HEK293 (cell line): ENCODE results near the gene GPR35.
A peak's percentile ranks its signal among the peaks of the same experiment; 100 is the strongest.

ENCODE experiments used
- CTCF ChIP-seq: fragments of 450-650 bp; formaldehyde crosslinking; IDR thresholded peaks from 2 replicates; pipeline ENCODE4 v1.5.1; 2016; ENCODE audit warnings: missing biosample characterization, missing genetic modification characterization
- ELK4 ChIP-seq: IDR thresholded peaks from 2 replicates; pipeline ENCODE4 v1.6.1; 2011; ENCODE audit warnings: mild to moderate bottlenecking, low read depth, low read length, borderline replicate concordance
- GLI2 ChIP-seq: fragments of 450-650 bp; formaldehyde crosslinking; IDR thresholded peaks from 2 replicates; pipeline ENCODE4; 2017; ENCODE audit warnings: missing biosample characterization, missing genetic modification characterization, low read depth, borderline replicate concordance
- GLIS1 ChIP-seq: fragments of 450-650 bp; formaldehyde crosslinking; IDR thresholded peaks from 2 replicates; pipeline ENCODE4 v1.5.1; 2016; ENCODE audit warnings: missing biosample characterization, missing genetic modification characterization
- PRDM10 ChIP-seq: fragments of 450-650 bp; formaldehyde crosslinking; IDR thresholded peaks from 2 replicates; pipeline ENCODE4 v1.5.1; 2016; ENCODE audit warnings: missing biosample characterization, missing genetic modification characterization
- SALL2 ChIP-seq: fragments of 450-650 bp; formaldehyde crosslinking; IDR thresholded peaks from 2 replicates; pipeline ENCODE4 v1.5.0; 2017; ENCODE audit warnings: missing biosample characterization, mild to moderate bottlenecking, missing genetic modification characterization, borderline replicate concordance
- ZBTB10 ChIP-seq: fragments of 450-650 bp; formaldehyde crosslinking; IDR thresholded peaks from 2 replicates; pipeline ENCODE4 v1.5.1; 2016; ENCODE audit warnings: missing biosample characterization, missing genetic modification characterization
- ZBTB20 ChIP-seq: fragments of 450-650 bp; formaldehyde crosslinking; IDR thresholded peaks from 2 replicates; pipeline ENCODE4 v1.5.1; 2016; ENCODE audit warnings: missing biosample characterization, missing genetic modification characterization
- ZBTB7A ChIP-seq: fragments of 450-650 bp; formaldehyde crosslinking; IDR thresholded peaks from 2 replicates; pipeline ENCODE4 v1.5.1; 2016; ENCODE audit warnings: low read depth, missing biosample characterization, missing genetic modification characterization
- ZNF530 ChIP-seq: fragments of 450-650 bp; formaldehyde crosslinking; IDR thresholded peaks from 2 replicates; pipeline ENCODE4 v1.5.1; 2016; ENCODE audit warnings: low read depth, missing biosample characterization, missing genetic modification characterization
- ZNF560 ChIP-seq: fragments of 450-650 bp; formaldehyde crosslinking; IDR thresholded peaks from 2 replicates; pipeline ENCODE4 v1.5.1; 2017; ENCODE audit warnings: missing biosample characterization, missing genetic modification characterization, borderline replicate concordance
- ZNF670 ChIP-seq: fragments of 450-650 bp; formaldehyde crosslinking; IDR thresholded peaks from 2 replicates; pipeline ENCODE4 v1.5.1; 2016; ENCODE audit warnings: missing biosample characterization, missing genetic modification characterization, low read depth
- ZNF785 ChIP-seq: fragments of 450-650 bp; formaldehyde crosslinking; IDR thresholded peaks from 2 replicates; pipeline ENCODE4 v1.5.1; 2016; ENCODE audit warnings: missing biosample characterization, missing genetic modification characterization

GRCh38 chr2:240604291-240604938 is 20.9 kb upstream of the GPR35 start:
- TF ChIP-seq CTCF (tag by site-specific recombination) (peak; percentile 51; the same call in 1 of the 2 replicates), ZNF530 (no peak), SALL2 (tag by site-specific recombination) (no peak), ZNF785 (tag by site-specific recombination) (no peak), GLI2 (no peak), ZBTB7A (tag by site-specific recombination) (no peak), ZBTB20 (tag by site-specific recombination) (no peak), ZBTB10 (no peak), PRDM10 (tag by site-specific recombination) (no peak), ELK4 (no peak), ZNF670 (no peak), GLIS1 (tag by site-specific recombination) (no peak), ZNF560 (tag by site-specific recombination) (no peak)
